Nephron (organoid): ENCODE data around the gene EIF4EBP3.

Experiments
- H3K27ac Mint-ChIP-seq, 3 experiments: 2 replicates each; pipeline ENCODE4 v1.8.0; 2020; ENCODE audit warnings: mixed read lengths in 3 of 3, mild to moderate bottlenecking in 2 of 3, moderate library complexity in 1 of 3
- H3K27me3 Mint-ChIP-seq: 2 replicates; pipeline ENCODE4 v1.8.0; 2021; ENCODE audit warnings: low read depth, mild to moderate bottlenecking, moderate library complexity, mixed read lengths
- H3K36me3 Mint-ChIP-seq: 2 replicates; pipeline ENCODE4 v1.8.0; 2020; ENCODE audit warnings: low read depth, mixed read lengths
- H3K4me1 Mint-ChIP-seq: 2 replicates; pipeline ENCODE4 v1.8.0; 2020; ENCODE audit warnings: mixed read lengths
- H3K4me3 Mint-ChIP-seq, 3 experiments: 2 replicates each; pipeline ENCODE4 v1.8.0; 2020; ENCODE audit warnings: mild to moderate bottlenecking in 3 of 3, mixed read lengths in 3 of 3, moderate library complexity in 2 of 3
- H3K9me3 Mint-ChIP-seq: 2 replicates; pipeline ENCODE4 v1.8.0; 2020; ENCODE audit warnings: mixed read lengths
- CTCF ChIP-seq, 3 experiments: fragments of 200-600 bp; sonication (generic); IDR thresholded peaks; one replicate each; pipeline ENCODE4 v1.5.0; 2021; ENCODE audit warnings: antibody characterized with exemption in 3 of 3; ENCODE audit not compliant: unreplicated experiment in 3 of 3

Gene EIF4EBP3

DNA sequence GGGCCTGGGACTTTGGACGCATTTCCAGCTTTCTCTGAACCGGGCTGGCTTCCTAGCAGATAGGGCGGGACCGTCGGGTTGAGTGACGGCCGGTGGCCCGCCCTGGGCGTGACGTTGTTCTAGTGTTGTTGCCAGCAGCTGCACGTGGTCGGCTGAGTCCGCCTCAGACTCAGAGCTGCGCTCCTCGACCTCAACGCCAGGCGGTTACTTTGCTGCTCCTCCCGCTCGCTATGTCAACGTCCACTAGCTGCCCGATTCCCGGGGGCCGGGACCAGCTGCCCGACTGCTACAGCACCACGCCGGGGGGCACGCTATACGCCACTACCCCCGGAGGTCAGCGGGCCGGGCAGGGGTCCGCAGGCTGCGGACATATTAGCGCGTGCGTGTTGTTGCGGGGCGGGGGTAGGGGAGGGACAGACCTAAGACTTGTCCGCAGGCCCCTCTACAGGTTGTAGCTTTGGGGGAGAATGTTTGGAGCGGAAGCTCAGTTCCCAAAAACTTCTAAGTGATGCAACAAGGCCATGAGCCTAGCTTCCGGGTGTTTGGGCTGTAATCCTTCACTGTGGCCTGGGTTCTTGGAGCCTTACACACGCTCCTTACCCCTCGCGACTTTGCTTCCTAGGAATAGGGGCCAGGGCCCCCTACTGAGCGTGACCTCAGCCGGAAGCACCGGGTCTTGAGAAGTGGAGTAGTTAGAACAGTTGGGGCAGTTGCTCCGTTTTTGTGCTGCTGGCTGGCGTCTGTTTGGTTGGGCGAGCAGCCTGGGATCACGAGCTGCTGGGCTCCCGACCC is at the start of gene EIF4EBP3:
EIF4EBP3 (plus strand) TSS at position 155 of the 792 bp plus-strand sequence; CDS start at position 231, 76 bp downstream.
- H3K4me1 Mint-ChIP-seq = peaks cover 40% of the 10 kb centered on the region
- H3K36me3 Mint-ChIP-seq = peaks cover 49% of the 10 kb centered on the region
- peak; percentile 55 to 72 (median 66) for TF ChIP-seq CTCF (IDR thresholded peaks at IDR 0.05; ENCODE audit: unreplicated experiment in 3 of 3)
- H3K9me3 Mint-ChIP-seq = no peaks in the 10 kb centered on the region
- H3K27ac Mint-ChIP-seq = peak within 1 kb of the TSS; percentile 85 to 88 (median 88)
- peak within 1 kb of the TSS; percentile 77 to 84 (median 83) for H3K4me3 Mint-ChIP-seq
- no peaks in the 10 kb centered on the region for H3K27me3 Mint-ChIP-seq

DNA sequence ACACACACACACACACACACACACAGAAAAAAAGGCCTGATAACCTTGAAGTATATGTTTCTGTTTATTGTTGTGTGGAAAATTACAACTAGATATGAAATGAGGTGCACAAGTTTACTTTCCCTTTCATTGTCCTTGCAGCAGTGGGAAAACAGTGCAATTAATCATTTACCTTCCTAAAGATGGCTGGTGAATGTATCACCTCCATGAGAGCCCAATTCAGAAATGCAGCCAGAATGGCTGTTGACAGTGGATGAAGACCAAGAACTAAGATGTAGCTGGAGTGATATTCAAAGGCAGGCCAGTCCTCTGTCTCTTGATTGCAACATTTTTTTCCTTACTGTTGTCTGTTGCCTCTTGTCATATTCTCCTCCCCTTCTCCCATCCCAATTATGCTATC is 49.6 kb upstream of the EIF4EBP3 start:
- TF ChIP-seq CTCF (IDR thresholded peaks at IDR 0.05; ENCODE audit: unreplicated experiment in 3 of 3) = no peak
- Mint-ChIP-seq H3K36me3 (peaks cover 41% of the 10 kb centered on the region), H3K27ac (peak overlapping the region in 1 of 3 experiments; percentile 51), H3K9me3 (no peaks in the 10 kb centered on the region), H3K4me3 (no peak overlapping the region), H3K27me3 (no peaks in the 10 kb centered on the region), H3K4me1 (no peaks in the 10 kb centered on the region)

DNA sequence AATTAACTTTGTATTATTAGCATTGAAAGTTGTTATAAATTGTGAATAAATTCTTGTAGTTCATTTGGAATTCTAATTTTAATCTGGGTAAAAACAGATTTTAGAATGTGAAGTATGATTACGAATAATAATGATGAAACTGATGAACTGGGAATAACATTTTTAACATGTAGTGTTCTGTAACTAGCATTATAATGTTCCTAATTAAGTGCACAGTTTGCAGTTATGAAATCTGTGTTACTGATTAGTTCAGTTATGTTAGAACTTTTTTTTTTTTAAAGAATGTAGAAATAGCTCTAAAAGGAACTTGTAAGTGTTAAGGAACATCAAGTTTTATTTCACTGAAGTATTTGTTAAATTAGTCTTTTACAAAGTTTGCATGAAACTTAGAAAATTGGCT is 48.9 kb upstream of the EIF4EBP3 start:
- Mint-ChIP-seq H3K9me3 (no peaks in the 10 kb centered on the region), H3K4me3 (no peak overlapping the region), H3K36me3 (peaks cover 37% of the 10 kb centered on the region), H3K27me3 (no peaks in the 10 kb centered on the region), H3K27ac (no peak overlapping the region), H3K4me1 (no peaks in the 10 kb centered on the region)
- no peak for TF ChIP-seq CTCF (IDR thresholded peaks at IDR 0.05; ENCODE audit: unreplicated experiment in 3 of 3)

DNA sequence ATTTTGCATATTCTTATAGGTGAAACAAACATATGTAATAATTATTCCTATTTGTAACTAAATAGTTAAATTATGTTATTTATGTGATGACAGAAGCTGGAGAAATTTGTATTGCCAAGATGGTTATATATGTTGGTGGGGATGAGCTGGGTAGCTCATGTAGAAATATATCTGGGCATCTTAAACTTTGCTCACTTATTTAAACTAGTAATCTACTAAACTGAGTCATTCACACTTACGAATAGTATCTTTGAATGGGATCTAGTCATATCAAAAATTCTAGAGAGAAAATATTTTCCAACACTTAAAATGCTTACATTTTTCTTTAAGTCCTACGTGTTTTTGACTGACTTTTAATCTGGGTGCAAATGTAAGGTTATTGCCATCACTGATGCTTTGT is 44.6 kb upstream of the EIF4EBP3 start:
- no peaks in the 10 kb centered on the region for H3K27me3 Mint-ChIP-seq
- H3K36me3 Mint-ChIP-seq = peaks cover 35% of the 10 kb centered on the region
- no peak overlapping the region for H3K27ac Mint-ChIP-seq
- no peaks in the 10 kb centered on the region for H3K4me1 Mint-ChIP-seq
- H3K4me3 Mint-ChIP-seq = no peak overlapping the region
- no peaks in the 10 kb centered on the region for H3K9me3 Mint-ChIP-seq
- no peak for TF ChIP-seq CTCF (IDR thresholded peaks at IDR 0.05; ENCODE audit: unreplicated experiment in 3 of 3)

DNA sequence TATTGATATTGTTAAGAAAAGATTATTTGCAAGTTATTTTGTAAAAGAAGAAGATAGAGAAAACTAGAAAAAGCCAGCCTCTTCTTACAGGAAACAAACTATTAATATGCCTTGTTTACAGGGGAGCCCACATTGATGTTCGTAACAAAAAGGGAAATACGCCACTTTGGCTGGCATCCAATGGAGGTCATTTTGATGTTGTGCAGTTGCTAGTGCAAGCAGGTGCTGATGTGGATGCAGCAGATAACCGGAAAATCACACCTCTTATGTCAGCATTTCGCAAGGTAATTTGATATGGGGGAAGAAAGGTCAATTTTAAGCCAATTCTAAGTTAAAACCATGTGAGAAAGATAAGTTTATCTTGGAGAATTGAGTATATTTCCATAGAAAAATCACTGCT is 37.6 kb upstream of the EIF4EBP3 start:
- no peak for TF ChIP-seq CTCF (IDR thresholded peaks at IDR 0.05; ENCODE audit: unreplicated experiment in 3 of 3)
- Mint-ChIP-seq H3K36me3 (peaks cover 83% of the 10 kb centered on the region), H3K27ac (no peak overlapping the region), H3K27me3 (no peaks in the 10 kb centered on the region), H3K4me3 (no peak overlapping the region), H3K9me3 (no peaks in the 10 kb centered on the region), H3K4me1 (no peaks in the 10 kb centered on the region)

DNA sequence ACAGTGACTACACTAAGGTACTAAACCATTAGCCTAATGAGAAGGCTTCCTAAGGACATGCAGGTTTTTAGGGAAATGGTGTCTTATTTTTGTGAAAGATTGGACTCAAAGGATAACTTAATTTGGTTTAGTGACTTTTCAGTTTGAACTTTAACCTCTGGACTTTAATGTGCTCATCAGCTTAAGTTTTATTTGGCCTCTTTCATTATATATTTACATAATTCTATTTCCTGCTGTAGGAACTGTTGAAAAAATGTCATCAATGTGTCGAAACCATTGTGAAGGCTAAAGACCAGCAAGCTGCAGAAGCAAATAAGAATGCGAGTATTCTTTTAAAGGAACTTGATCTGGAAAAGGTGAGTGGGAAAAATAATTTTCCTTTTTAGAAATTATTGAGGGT is 34.3 kb upstream of the EIF4EBP3 start:
- Mint-ChIP-seq H3K27me3 (no peaks in the 10 kb centered on the region), H3K36me3 (peaks cover 74% of the 10 kb centered on the region), H3K9me3 (peaks cover 10% of the 10 kb centered on the region), H3K4me1 (no peaks in the 10 kb centered on the region), H3K4me3 (no peak overlapping the region), H3K27ac (no peak overlapping the region)
- TF ChIP-seq CTCF (IDR thresholded peaks at IDR 0.05; ENCODE audit: unreplicated experiment in 3 of 3) = no peak
